ENCODE measurements around the gene DLGAP1. TPM values are rescaled to one million over a fixed set of nuclear protein-coding genes. Genes with fewer than 3 reads are reported as not detected.

DLGAP1 gene
- polyA plus RNA-seq, 1 donor from 2014 or later: 4.5 TPM

DNA sequence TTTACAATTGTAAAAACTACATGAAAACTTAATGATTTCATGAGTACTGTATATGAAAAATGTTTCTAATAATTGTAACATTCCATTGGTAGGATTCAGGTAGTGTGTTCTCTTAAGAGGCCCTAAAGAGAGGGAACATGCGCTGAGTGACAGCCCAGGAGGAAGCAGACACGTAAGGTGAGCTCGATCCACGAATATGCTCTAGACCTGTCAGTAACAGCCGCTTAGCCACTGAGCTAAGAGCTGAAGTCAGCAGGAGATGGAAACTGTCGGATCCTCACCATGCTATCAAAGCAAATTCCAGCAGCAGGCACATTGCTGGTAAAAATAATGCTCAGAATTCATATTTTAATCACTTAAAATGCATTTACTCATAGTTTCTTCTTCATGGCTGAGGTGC, 658.7 kb downstream of the DLGAP1 start:
- Histone ChIP-seq H3F3A (ENCODE audit: insufficient read depth, low read length, poor library complexity, severe bottlenecking) (no peaks in the 10 kb centered on the region), H3K9ac (ENCODE audit: low read length) (no peak overlapping the region), H3K36me3 (ENCODE audit: insufficient read depth, low read length) (no peaks in the 10 kb centered on the region), H3K9me3 (ENCODE audit: low read length) (no peaks in the 10 kb centered on the region), H3K4me2 (ENCODE audit: low read length) (no peak overlapping the region), H3K79me2 (replicated peaks; ENCODE audit: insufficient read depth, low read length) (no peaks in the 10 kb centered on the region), H3K4me3 (ENCODE audit: low read length) (no peak overlapping the region), H3K27ac (ENCODE audit: low read length) (peak overlapping the region; percentile 60), H3K9me2 (ENCODE audit: insufficient read depth, low read length) (no peaks in the 10 kb centered on the region), H3K27me3 (ENCODE audit: insufficient read depth, low read depth, low read length) (no peaks in the 10 kb centered on the region), H4K20me1 (ENCODE audit: insufficient read depth) (no peaks in the 10 kb centered on the region), H2AFZ (ENCODE audit: low read depth, low read length) (no peak overlapping the region)
- TF ChIP-seq POLR2AphosphoS5 (IDR thresholded peaks at IDR 0.05) (peak; percentile 72), EP300 (conservative IDR thresholded peaks at IDR 0.05; ENCODE audit: poor library complexity, severe bottlenecking) (peak; percentile 72)
- TF ChIP-seq, protein P1, sequence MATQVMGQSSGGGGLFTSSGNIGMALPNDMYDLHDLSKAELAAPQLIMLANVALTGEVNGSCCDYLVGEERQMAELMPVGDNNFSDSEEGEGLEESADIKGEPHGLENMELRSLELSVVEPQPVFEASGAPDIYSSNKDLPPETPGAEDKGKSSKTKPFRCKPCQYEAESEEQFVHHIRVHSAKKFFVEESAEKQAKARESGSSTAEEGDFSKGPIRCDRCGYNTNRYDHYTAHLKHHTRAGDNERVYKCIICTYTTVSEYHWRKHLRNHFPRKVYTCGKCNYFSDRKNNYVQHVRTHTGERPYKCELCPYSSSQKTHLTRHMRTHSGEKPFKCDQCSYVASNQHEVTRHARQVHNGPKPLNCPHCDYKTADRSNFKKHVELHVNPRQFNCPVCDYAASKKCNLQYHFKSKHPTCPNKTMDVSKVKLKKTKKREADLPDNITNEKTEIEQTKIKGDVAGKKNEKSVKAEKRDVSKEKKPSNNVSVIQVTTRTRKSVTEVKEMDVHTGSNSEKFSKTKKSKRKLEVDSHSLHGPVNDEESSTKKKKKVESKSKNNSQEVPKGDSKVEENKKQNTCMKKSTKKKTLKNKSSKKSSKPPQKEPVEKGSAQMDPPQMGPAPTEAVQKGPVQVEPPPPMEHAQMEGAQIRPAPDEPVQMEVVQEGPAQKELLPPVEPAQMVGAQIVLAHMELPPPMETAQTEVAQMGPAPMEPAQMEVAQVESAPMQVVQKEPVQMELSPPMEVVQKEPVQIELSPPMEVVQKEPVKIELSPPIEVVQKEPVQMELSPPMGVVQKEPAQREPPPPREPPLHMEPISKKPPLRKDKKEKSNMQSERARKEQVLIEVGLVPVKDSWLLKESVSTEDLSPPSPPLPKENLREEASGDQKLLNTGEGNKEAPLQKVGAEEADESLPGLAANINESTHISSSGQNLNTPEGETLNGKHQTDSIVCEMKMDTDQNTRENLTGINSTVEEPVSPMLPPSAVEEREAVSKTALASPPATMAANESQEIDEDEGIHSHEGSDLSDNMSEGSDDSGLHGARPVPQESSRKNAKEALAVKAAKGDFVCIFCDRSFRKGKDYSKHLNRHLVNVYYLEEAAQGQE (IDR thresholded peaks at IDR 0.05; ENCODE audit: borderline replicate concordance): no peak

DNA sequence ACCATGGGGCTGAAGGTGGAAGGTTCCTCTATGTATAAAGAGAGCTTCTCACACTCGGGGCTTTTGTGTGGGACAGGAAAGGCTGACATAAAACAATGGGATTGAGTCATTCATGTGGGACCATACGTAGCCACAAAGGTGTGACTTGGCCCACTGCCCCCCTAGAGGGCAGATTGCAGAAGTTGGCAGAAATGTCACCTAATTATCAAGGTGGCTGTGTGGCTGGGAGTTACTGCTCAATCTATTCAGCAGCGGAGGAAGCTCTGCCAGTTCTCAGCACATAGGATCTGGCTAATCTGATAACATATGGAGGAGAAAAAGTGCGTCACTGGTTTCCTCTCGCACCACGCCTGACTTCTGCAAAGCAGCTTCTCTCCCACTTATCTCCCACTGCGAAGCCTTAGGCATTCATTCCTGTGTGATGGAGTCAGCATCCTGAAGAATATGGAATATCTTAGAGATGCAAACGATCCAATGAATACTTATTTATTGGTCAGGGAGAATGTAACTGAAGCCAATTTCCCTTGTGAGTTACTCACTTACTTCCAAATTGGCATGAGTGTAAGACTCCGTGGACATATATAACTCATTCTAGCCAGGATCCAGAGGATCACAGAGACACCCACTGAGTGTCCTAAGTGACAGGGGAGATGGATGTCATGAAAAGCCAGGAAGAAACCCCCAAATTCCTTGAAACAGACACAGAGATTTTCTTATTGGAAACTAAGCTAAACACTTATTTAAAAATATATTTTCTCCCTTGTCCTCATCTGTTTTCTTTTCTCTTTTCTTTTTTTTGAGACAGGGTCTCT, 660.4 kb downstream of the DLGAP1 start:
- no peak overlapping the region for H3K4me2 ChIP-seq (ENCODE audit: low read length)
- H3K4me3 ChIP-seq (ENCODE audit: low read length): no peak overlapping the region
- H2AFZ ChIP-seq (ENCODE audit: low read depth, low read length): no peak overlapping the region

More for the DNA sequence above, 660.4 kb downstream of the DLGAP1 start:
- TF ChIP-seq SMC3 (conservative IDR thresholded peaks at IDR 0.05; ENCODE audit: poor library complexity): no peak
- no peak for TF ChIP-seq EZH2 (IDR thresholded peaks at IDR 0.05; ENCODE audit: borderline replicate concordance, insufficient read depth, low read length, poor library complexity, severe bottlenecking)
- TF ChIP-seq RAD21 (conservative IDR thresholded peaks at IDR 0.05): no peak
- TF ChIP-seq, protein P2, sequence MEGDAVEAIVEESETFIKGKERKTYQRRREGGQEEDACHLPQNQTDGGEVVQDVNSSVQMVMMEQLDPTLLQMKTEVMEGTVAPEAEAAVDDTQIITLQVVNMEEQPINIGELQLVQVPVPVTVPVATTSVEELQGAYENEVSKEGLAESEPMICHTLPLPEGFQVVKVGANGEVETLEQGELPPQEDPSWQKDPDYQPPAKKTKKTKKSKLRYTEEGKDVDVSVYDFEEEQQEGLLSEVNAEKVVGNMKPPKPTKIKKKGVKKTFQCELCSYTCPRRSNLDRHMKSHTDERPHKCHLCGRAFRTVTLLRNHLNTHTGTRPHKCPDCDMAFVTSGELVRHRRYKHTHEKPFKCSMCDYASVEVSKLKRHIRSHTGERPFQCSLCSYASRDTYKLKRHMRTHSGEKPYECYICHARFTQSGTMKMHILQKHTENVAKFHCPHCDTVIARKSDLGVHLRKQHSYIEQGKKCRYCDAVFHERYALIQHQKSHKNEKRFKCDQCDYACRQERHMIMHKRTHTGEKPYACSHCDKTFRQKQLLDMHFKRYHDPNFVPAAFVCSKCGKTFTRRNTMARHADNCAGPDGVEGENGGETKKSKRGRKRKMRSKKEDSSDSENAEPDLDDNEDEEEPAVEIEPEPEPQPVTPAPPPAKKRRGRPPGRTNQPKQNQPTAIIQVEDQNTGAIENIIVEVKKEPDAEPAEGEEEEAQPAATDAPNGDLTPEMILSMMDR (IDR thresholded peaks at IDR 0.05; ENCODE audit: poor library complexity, severe bottlenecking): no peak
- no peak for TF ChIP-seq POLR2AphosphoS5 (IDR thresholded peaks at IDR 0.05)
- TF ChIP-seq MXI1 (conservative IDR thresholded peaks at IDR 0.05; ENCODE audit: poor library complexity, severe bottlenecking): no peak
- TF ChIP-seq TAF1 (IDR thresholded peaks at IDR 0.05; ENCODE audit: low read depth): no peak
- TF ChIP-seq EP300 (conservative IDR thresholded peaks at IDR 0.05; ENCODE audit: poor library complexity, severe bottlenecking): no peak
- TF ChIP-seq, protein P1 (IDR thresholded peaks at IDR 0.05; ENCODE audit: borderline replicate concordance): no peak
- Histone ChIP-seq H3K9ac (ENCODE audit: low read length) (no peak overlapping the region), H3K36me3 (ENCODE audit: insufficient read depth, low read length) (no peaks in the 10 kb centered on the region), H3K9me2 (ENCODE audit: insufficient read depth, low read length) (no peaks in the 10 kb centered on the region), H3F3A (ENCODE audit: insufficient read depth, low read length, poor library complexity, severe bottlenecking) (no peaks in the 10 kb centered on the region), H3K27me3 (ENCODE audit: insufficient read depth, low read depth, low read length) (no peaks in the 10 kb centered on the region), H3K79me2 (replicated peaks; ENCODE audit: insufficient read depth, low read length) (no peaks in the 10 kb centered on the region), H3K27ac (ENCODE audit: low read length) (no peak overlapping the region), H4K20me1 (ENCODE audit: insufficient read depth) (no peaks in the 10 kb centered on the region), H3K9me3 (ENCODE audit: low read length) (no peaks in the 10 kb centered on the region)

All from neural cell (in vitro differentiated cells).